Chondrocyte (in vitro differentiated cells): ENCODE data around the gene MAPK10. TPM values are rescaled to one million over a fixed set of nuclear protein-coding genes. Genes with fewer than 3 reads are reported as not detected.
A peak's percentile ranks its signal among the peaks of the same experiment; 100 is the strongest.

Experiments
- DNase-seq: peaks from one replicate; pipeline ENCODE4 v3.0.0; 2021; ENCODE audit warnings: mixed read lengths, low spot score
- H3K27ac Mint-ChIP-seq: one replicate; pipeline ENCODE4 v1.8.0; 2021; ENCODE audit warnings: mild to moderate bottlenecking, moderate library complexity, mixed read lengths; ENCODE audit not compliant: unreplicated experiment
- H3K27me3 Mint-ChIP-seq: 2 replicates; pipeline ENCODE4 v1.8.0; 2021; ENCODE audit warnings: low read depth, mixed read lengths
- H3K36me3 Mint-ChIP-seq: 2 replicates; pipeline ENCODE4 v1.8.0; 2021; ENCODE audit warnings: low read depth, mixed read lengths
- H3K4me1 Mint-ChIP-seq: 2 replicates; pipeline ENCODE4 v1.8.0; 2021; ENCODE audit warnings: low read depth, mild to moderate bottlenecking, mixed read lengths
- H3K4me3 Mint-ChIP-seq: one replicate; pipeline ENCODE4 v1.8.0; 2021; ENCODE audit warnings: mild to moderate bottlenecking, moderate library complexity, mixed read lengths; ENCODE audit not compliant: unreplicated experiment
- H3K9me3 Mint-ChIP-seq: 2 replicates; pipeline ENCODE4 v1.8.0; 2021; ENCODE audit warnings: low read depth, mixed read lengths
- CTCF ChIP-seq: fragments of 200-600 bp; sonication (generic); IDR thresholded peaks from 2 replicates; pipeline ENCODE4 v1.5.0; 2021; ENCODE audit warnings: antibody characterized with exemption, mild to moderate bottlenecking, moderate library complexity
- total RNA-seq: library from RNA; stranded (reverse); gene quantifications from 3 replicates; pipeline ENCODE4 v1.2.1, GENCODE V29; 2021

The MAPK10 gene
- total RNA-seq, 1 donor from 2014 or later: 14.1 TPM

- H3K27me3 Mint-ChIP-seq: no peaks in the 10 kb centered on the region
- no peak overlapping the region for H3K4me3 Mint-ChIP-seq
- peaks cover 2% of the 10 kb centered on the region for H3K36me3 Mint-ChIP-seq
- H3K27ac Mint-ChIP-seq: no peak overlapping the region
- no peak for DNase-seq
- no peaks in the 10 kb centered on the region for H3K9me3 Mint-ChIP-seq
- TF ChIP-seq CTCF: no peak
- peaks cover 14% of the 10 kb centered on the region for H3K4me1 Mint-ChIP-seq
Measured at GRCh38 chr4:86354390-86354789, 5.5 kb downstream of the MAPK10 start.

- no peaks in the 10 kb centered on the region for H3K27me3 Mint-ChIP-seq
- H3K4me3 Mint-ChIP-seq: no peak overlapping the region
- no peaks in the 10 kb centered on the region for H3K9me3 Mint-ChIP-seq
- H3K27ac Mint-ChIP-seq: no peak overlapping the region
- TF ChIP-seq CTCF: no peak
- no peak for DNase-seq
- peaks cover 2% of the 10 kb centered on the region for H3K36me3 Mint-ChIP-seq
- no peaks in the 10 kb centered on the region for H3K4me1 Mint-ChIP-seq
Measured at GRCh38 chr4:86346320-86346719, 13.5 kb downstream of the MAPK10 start.

GRCh38 chr4:86344127-86344526 is 15.7 kb downstream of the MAPK10 start:
- Mint-ChIP-seq H3K27me3 (no peaks in the 10 kb centered on the region), H3K9me3 (no peaks in the 10 kb centered on the region)
- DNase-seq: no peak

GRCh38 chr4:86338989-86339388 is 20.9 kb downstream of the MAPK10 start:
- peaks cover 24% of the 10 kb centered on the region for H3K4me1 Mint-ChIP-seq
- H3K9me3 Mint-ChIP-seq: no peaks in the 10 kb centered on the region
- no peaks in the 10 kb centered on the region for H3K36me3 Mint-ChIP-seq
- peak overlapping the region; percentile 77 for H3K27ac Mint-ChIP-seq
- TF ChIP-seq CTCF: no peak
- H3K4me3 Mint-ChIP-seq: no peak overlapping the region
- no peak for DNase-seq
- no peaks in the 10 kb centered on the region for H3K27me3 Mint-ChIP-seq

More at GRCh38 chr4:86344127-86344526, 15.7 kb downstream of the MAPK10 start:
- H3K27ac Mint-ChIP-seq: no peak overlapping the region
- no peaks in the 10 kb centered on the region for H3K36me3 Mint-ChIP-seq
- no peak for TF ChIP-seq CTCF
- peaks cover 5% of the 10 kb centered on the region for H3K4me1 Mint-ChIP-seq
- no peak overlapping the region for H3K4me3 Mint-ChIP-seq

- Mint-ChIP-seq H3K4me1 (peaks cover 24% of the 10 kb centered on the region), H3K4me3 (no peak overlapping the region), H3K36me3 (no peaks in the 10 kb centered on the region), H3K27ac (peak overlapping the region; percentile 77), H3K27me3 (no peaks in the 10 kb centered on the region), H3K9me3 (no peaks in the 10 kb centered on the region)
- TF ChIP-seq CTCF: no peak
- no peak for DNase-seq
Measured at GRCh38 chr4:86338521-86338920, 21.3 kb downstream of the MAPK10 start.
